ENCODE data around the gene ADAM12.

DNA sequence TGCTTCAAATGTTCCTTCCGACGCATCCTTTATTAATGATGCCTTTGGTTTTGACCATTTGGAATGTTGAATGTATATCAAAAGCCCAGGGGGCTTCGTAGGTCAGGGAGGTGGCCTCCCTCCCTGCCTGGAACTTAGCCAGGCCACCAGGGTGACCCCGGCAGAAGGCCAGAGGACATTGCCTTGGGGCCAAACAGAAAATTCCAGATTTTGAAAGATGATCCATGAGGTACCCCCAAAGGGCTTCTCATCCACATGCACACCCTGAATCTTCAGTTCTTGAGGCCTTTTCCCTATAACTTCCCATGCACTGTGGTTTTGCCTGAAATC is 171.7 kb downstream of the ADAM12 start:
- TF ChIP-seq POLR2A (IDR thresholded peaks at IDR 0.05; ENCODE audit: low read depth, low read length) (no peak), POLR2AphosphoS5 (IDR thresholded peaks at IDR 0.05; ENCODE audit: insufficient read depth, low read depth, low read length) (no peak), GATA2 (IDR thresholded peaks at IDR 0.05; ENCODE audit: insufficient read depth, insufficient read length, low read depth, low read length) (no peak), FOS (IDR thresholded peaks at IDR 0.05; ENCODE audit: borderline replicate concordance, insufficient read depth, low read length) (no peak), EZH2 (IDR thresholded peaks at IDR 0.05; ENCODE audit: borderline replicate concordance, low read depth, low read length, severe bottlenecking) (no peak)
- TF ChIP-seq, protein P1, sequence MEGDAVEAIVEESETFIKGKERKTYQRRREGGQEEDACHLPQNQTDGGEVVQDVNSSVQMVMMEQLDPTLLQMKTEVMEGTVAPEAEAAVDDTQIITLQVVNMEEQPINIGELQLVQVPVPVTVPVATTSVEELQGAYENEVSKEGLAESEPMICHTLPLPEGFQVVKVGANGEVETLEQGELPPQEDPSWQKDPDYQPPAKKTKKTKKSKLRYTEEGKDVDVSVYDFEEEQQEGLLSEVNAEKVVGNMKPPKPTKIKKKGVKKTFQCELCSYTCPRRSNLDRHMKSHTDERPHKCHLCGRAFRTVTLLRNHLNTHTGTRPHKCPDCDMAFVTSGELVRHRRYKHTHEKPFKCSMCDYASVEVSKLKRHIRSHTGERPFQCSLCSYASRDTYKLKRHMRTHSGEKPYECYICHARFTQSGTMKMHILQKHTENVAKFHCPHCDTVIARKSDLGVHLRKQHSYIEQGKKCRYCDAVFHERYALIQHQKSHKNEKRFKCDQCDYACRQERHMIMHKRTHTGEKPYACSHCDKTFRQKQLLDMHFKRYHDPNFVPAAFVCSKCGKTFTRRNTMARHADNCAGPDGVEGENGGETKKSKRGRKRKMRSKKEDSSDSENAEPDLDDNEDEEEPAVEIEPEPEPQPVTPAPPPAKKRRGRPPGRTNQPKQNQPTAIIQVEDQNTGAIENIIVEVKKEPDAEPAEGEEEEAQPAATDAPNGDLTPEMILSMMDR (IDR thresholded peaks at IDR 0.05; ENCODE audit: extremely low read depth in 1 of 2, insufficient read depth in 1 of 2, low read depth in 1 of 2, low read length in 2 of 2) = no peak
